K562 (cell line): Measurements from ENCODE around the gene ZNF547. TPM values are rescaled to one million over a fixed set of nuclear protein-coding genes. Genes with fewer than 3 reads are reported as not detected.

ENCODE experiments used
- C11orf30 ChIP-seq: fragments of 450-650 bp; IDR thresholded peaks from 2 replicates; pipeline ENCODE4 v1.6.1; 2016; ENCODE audit warnings: low read depth, mild to moderate bottlenecking
- CBX5 ChIP-seq: IDR thresholded peaks from 2 replicates; pipeline ENCODE4 v1.6.1; 2014; ENCODE audit warnings: low read depth, borderline replicate concordance
- EP400 ChIP-seq: fragments of 450-650 bp; IDR thresholded peaks from 2 replicates; pipeline ENCODE4 v1.6.1; 2017; ENCODE audit warnings: antibody characterized with exemption, mild to moderate bottlenecking, moderate library complexity
- GABPB1 ChIP-seq: sonication (generic); formaldehyde crosslinking; IDR thresholded peaks from 2 replicates; pipeline ENCODE4 v1.8.0; 2022; ENCODE audit warnings: mild to moderate bottlenecking, missing genetic modification reagents
- MYC ChIP-seq, 2 experiments: fragments of 250-450 bp in 1 of 2; sonication (Bioruptor Pico) in 1 of 2; IDR thresholded peaks; 2 replicates each; pipeline versions ENCODE4 v1.5.1 to v1.6.1; 2012 to 2021; ENCODE audit warnings: low read depth in 2 of 2, borderline replicate concordance in 1 of 2, improper control_type of control experiment in 1 of 2, low read length in 1 of 2, mild to moderate bottlenecking in 1 of 2, moderate library complexity in 1 of 2
- NCOA1 ChIP-seq: fragments of 450-650 bp; IDR thresholded peaks from 2 replicates; pipeline ENCODE4 v1.6.1; 2016; ENCODE audit warnings: low read depth
- NFE2L1 ChIP-seq: fragments of 450-650 bp; IDR thresholded peaks from 2 replicates; pipeline ENCODE4 v1.6.1; 2016; ENCODE audit warnings: missing genetic modification characterization, low read depth, mild to moderate bottlenecking, missing compliant biosample characterization, moderate library complexity, borderline replicate concordance
- NFYB ChIP-seq: IDR thresholded peaks from 2 replicates; pipeline ENCODE4 v1.6.1; 2011; ENCODE audit warnings: mild to moderate bottlenecking, moderate library complexity; ENCODE audit not compliant: insufficient read length; ENCODE audit errors: extremely low read depth
- PCBP1 ChIP-seq: fragments of 200-400 bp; formaldehyde crosslinking; IDR thresholded peaks from 2 replicates; pipeline ENCODE4 v1.6.1; 2018; ENCODE audit warnings: mild to moderate bottlenecking, low read depth, low read length; ENCODE audit not compliant: poor library complexity, severe bottlenecking
- PPARD ChIP-seq: fragments of 250-450 bp; sonication (Bioruptor Pico); IDR thresholded peaks from 2 replicates; pipeline ENCODE4 v1.8.0; 2022; ENCODE audit warnings: inconsistent platforms, mild to moderate bottlenecking, moderate library complexity
- PTTG1 ChIP-seq: fragments of 450-650 bp; IDR thresholded peaks from 2 replicates; pipeline ENCODE4 v1.6.1; 2016; ENCODE audit warnings: low read depth, mild to moderate bottlenecking, missing genetic modification characterization, missing compliant biosample characterization
- RB1 ChIP-seq: fragments of 450-650 bp; IDR thresholded peaks from 2 replicates; pipeline ENCODE4 v1.6.1; 2017; ENCODE audit warnings: low read depth, mild to moderate bottlenecking
- SOX6 ChIP-seq: fragments of 450-650 bp; IDR thresholded peaks from 2 replicates; pipeline ENCODE4 v1.6.1; 2014; ENCODE audit warnings: mild to moderate bottlenecking
- SP1 ChIP-seq: sonication (generic); formaldehyde crosslinking; IDR thresholded peaks from 2 replicates; pipeline ENCODE4 v1.8.1; 2022; ENCODE audit warnings: mild to moderate bottlenecking, missing genetic modification reagents
- STAG1 ChIP-seq: sonication (generic); formaldehyde crosslinking; IDR thresholded peaks from 2 replicates; pipeline ENCODE4 v1.5.0; 2020; ENCODE audit warnings: missing genetic modification reagents, borderline replicate concordance
- TEAD1 ChIP-seq, 2 experiments: fragments of 450-650 bp in 1 of 2; sonication (generic) in 1 of 2; formaldehyde crosslinking; IDR thresholded peaks; 2 replicates each; pipeline versions ENCODE4 v1.4.0 to v1.8.0; 2020 to 2022; ENCODE audit warnings: mild to moderate bottlenecking in 2 of 2, missing genetic modification reagents in 1 of 2
- ZNF263 ChIP-seq: sonication (generic); formaldehyde crosslinking; IDR thresholded peaks from 2 replicates; pipeline ENCODE4 v1.8.0; 2022; ENCODE audit warnings: mild to moderate bottlenecking, missing genetic modification reagents, borderline replicate concordance
- ZNF668 ChIP-seq: fragments of 250-450 bp; sonication (Bioruptor Pico); IDR thresholded peaks from 2 replicates; pipeline ENCODE4 v1.8.0; 2022; ENCODE audit warnings: mild to moderate bottlenecking, inconsistent platforms
- polyA plus RNA-seq, 8 experiments: library from polyadenylated mRNA; depleted of rRNA in 4 of 8; stranded (reverse) in 5 of 8; unstranded in 3 of 8; fragments of >200 nt; fragmentation: Nextera tagmentation in 2 of 8; fragmentation: Illumina TruSeq in 1 of 8; extraction: Ambion mirVana in 2 of 8; extraction: Trizol in 1 of 8; gene quantifications; 2 replicates each; pipeline versions ENCODE4 v1.2.1 to v1.2.3, GENCODE V29; 2011 to 2014; ENCODE audit warnings: inconsistent platforms in 1 of 8, missing spikeins in 1 of 8
- total RNA-seq, 7 experiments: library from RNA; depleted of rRNA in 6 of 7; stranded (reverse); fragments of >200 nt in 6 of 7; fragmentation: Illumina TruSeq in 2 of 7; extraction: Trizol in 2 of 7; gene quantifications; 2 replicates each; pipeline versions ENCODE4 v1.2.1 to v1.2.3, GENCODE V29; 2011 to 2021; ENCODE audit warnings: low replicate concordance in 1 of 7
- TF ChIP-seq, protein P1 (sequence below): fragments of 250-450 bp; sonication (Bioruptor Pico); IDR thresholded peaks from 2 replicates; pipeline ENCODE4 v1.5.0; 2021
- TF ChIP-seq, protein P2 (sequence below): fragments of 250-450 bp; sonication (Bioruptor Pico); IDR thresholded peaks from 2 replicates; pipeline ENCODE4 v1.9.0; 2021; ENCODE audit warnings: mild to moderate bottlenecking
- TF ChIP-seq, protein P3 (sequence below): fragments of 250-450 bp; sonication (Bioruptor Pico); IDR thresholded peaks from 2 replicates; pipeline ENCODE4 v1.4.0; 2020; ENCODE audit warnings: mild to moderate bottlenecking

The ZNF547 gene
- total and polyA plus RNA-seq, 9 of the 15 experiments (the other 6 are each of a cell fraction or from before 2014, with no cell fraction given): 0.03 to 0.96 (median 0.30) TPM

DNA sequence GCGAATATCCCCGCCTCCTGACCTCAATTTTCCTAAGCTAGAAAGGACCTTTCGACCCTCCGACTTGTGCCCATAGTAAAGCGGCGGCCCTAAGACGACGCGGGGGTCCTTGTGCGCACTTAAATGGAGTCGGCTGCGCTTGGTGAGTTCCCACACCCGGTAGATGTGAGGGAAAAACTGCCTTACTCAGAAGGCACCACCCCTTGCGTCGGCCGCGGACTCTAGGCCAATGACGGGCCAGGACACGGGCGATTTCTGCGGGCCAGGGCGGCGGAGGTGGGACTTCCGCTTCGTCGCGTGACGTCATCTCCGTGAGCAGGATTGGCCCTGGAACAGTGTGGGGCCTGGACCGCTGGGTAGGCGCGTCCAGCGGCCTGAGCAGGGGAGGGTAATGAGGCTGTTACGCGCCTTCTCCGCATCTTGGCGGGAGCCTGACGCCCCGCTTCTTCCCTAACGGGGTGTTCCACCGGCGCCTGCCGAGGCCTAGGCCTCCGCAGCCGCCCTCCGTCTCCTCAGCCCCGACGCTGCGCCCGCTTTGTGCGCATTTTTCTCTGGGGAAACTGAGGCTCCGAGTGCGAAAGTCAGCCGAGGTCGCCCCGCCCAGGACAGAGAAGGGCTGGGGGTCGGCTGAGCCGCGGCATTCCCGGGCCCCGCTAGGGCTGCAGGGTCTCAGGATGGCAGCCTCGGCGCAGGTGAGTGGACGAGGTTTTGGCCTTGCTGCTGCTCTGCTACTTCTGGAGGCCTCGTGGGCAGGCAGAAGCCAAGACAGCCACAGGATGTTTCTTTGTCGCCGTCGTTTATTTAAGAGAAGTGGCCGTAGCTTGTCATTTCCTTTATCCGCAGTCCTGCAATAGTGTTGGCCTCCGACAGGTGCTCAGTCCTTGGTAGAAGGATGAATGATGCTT, 42.9 kb upstream of the ZNF547 start, which contains the start of gene ZNF543 (continued):
- no peak for TF ChIP-seq CBX5
- peak; percentile 68 for TF ChIP-seq EP400
- peak; percentile 18; the same call in 1 of the 2 replicates for TF ChIP-seq RB1
- TF ChIP-seq SOX6: no peak
- TF ChIP-seq ZNF263 (CRISPR knock-in tag): no peak
- TF ChIP-seq, protein P1, sequence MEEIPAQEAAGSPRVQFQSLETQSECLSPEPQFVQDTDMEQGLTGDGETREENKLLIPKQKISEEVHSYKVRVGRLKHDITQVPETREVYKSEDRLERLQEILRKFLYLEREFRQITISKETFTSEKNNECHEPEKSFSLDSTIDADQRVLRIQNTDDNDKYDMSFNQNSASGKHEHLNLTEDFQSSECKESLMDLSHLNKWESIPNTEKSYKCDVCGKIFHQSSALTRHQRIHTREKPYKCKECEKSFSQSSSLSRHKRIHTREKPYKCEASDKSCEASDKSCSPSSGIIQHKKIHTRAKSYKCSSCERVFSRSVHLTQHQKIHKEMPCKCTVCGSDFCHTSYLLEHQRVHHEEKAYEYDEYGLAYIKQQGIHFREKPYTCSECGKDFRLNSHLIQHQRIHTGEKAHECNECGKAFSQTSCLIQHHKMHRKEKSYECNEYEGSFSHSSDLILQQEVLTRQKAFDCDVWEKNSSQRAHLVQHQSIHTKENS: no peak
- TF ChIP-seq NCOA1: no peak
- no peak for TF ChIP-seq ZNF668 (CRISPR knock-in tag)
- TF ChIP-seq C11orf30: peak; percentile 62
- no peak for TF ChIP-seq STAG1 (CRISPR knock-in tag)
- TF ChIP-seq SP1 (CRISPR knock-in tag): peak; percentile 42; the same call in 1 of the 2 replicates
- TF ChIP-seq MYC (IDR thresholded peaks at IDR 0.05; ENCODE audit: low read depth, low read length): peak; percentile 13; the same call in 1 of the 2 replicates
- no peak for TF ChIP-seq MYC (CRISPR knock-in tag; IDR thresholded peaks at IDR 0.05; ENCODE audit: borderline replicate concordance, low read depth)
- TF ChIP-seq GABPB1 (CRISPR knock-in tag): peak; percentile 95
- TF ChIP-seq, protein P2, sequence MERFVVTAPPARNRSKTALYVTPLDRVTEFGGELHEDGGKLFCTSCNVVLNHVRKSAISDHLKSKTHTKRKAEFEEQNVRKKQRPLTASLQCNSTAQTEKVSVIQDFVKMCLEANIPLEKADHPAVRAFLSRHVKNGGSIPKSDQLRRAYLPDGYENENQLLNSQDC: no peak
- TF ChIP-seq NFYB: peak; percentile 24
- TF ChIP-seq TEAD1 (CRISPR knock-in tag; IDR thresholded peaks at IDR 0.05): 0 out of 4 replicates have a peak, but pooled peaks of 1 of the 2 experiments have one; percentile 45
- TF ChIP-seq PCBP1: no peak
- TF ChIP-seq PPARD: no peak
- TF ChIP-seq NFE2L1 (tag): no peak
- TF ChIP-seq, protein P3, sequence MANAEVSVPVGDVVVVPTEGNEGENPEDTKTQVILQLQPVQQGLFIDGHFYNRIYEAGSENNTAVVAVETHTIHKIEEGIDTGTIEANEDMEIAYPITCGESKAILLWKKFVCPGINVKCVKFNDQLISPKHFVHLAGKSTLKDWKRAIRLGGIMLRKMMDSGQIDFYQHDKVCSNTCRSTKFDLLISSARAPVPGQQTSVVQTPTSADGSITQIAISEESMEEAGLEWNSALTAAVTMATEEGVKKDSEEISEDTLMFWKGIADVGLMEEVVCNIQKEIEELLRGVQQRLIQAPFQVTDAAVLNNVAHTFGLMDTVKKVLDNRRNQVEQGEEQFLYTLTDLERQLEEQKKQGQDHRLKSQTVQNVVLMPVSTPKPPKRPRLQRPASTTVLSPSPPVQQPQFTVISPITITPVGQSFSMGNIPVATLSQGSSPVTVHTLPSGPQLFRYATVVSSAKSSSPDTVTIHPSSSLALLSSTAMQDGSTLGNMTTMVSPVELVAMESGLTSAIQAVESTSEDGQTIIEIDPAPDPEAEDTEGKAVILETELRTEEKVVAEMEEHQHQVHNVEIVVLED (CRISPR knock-in tag): peak; percentile 81
- TF ChIP-seq PTTG1 (tag): no peak
